Left kidney (tissue), 2 donors: ENCODE data around the gene RTBDN. TPM values are rescaled to one million over a fixed set of nuclear protein-coding genes. Genes with fewer than 3 reads are reported as not detected.
"Not testable (repeated sequence)": the region's sequence is repeated elsewhere in the genome, so short reads cannot be mapped to it uniquely, and the experiment has no call there.

Source experiments
- DNase-seq: peaks from one replicate; pipeline ENCODE4 v3.0.0-alpha.2; 2013
- polyA plus RNA-seq: library from polyadenylated mRNA; unstranded; fragments of 120-200 nt; gene quantifications from one replicate; pipeline ENCODE4 v1.2.1, GENCODE V29; 2013; ENCODE audit not compliant: insufficient read length

Gene RTBDN
- polyA plus RNA-seq, 1 donor = 0.07 TPM

DNA sequence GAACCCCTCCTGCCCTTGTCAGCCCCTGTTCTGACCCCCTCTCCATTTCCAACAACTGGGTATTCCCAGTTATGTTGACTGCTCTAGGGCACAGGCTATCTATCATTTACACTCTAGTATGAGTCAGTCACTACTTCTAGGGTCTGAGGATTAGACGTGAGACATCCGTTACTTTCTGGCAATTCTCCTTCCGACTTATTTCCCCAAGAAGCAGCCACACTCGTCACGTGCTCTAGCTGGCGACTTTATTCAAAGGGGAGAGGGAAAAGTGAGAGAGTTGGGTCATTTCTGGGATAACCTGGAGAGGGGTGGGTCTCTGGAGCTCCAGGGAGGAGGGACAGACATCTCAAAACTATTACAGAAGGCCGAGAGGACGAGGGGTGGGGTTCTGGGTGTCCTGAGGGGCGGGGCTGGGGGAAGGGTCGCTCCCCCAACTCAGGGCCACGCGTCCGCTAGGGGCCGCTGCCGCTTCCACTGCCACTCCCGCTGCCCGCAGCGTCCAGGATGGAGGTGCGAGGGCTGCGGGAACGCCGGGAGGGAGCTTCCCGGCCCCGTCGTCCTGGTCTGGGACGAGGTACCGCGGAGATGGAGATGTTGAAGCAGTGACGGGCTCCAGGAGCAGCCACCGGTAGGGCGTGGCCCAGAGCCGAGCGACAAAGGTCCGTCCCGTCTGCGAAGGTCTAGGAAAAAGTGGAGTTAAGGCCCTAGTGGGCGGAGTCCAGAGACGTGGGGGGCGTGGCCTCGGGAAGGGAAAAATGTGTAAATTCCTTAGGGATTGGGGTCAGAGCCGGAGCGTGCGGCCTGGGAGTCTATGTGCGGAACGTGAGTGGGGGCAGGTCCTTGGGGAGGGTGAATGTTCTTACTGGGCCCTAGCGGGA lies 8.9 kb downstream of the RTBDN start:
- no peak for DNase-seq

DNA sequence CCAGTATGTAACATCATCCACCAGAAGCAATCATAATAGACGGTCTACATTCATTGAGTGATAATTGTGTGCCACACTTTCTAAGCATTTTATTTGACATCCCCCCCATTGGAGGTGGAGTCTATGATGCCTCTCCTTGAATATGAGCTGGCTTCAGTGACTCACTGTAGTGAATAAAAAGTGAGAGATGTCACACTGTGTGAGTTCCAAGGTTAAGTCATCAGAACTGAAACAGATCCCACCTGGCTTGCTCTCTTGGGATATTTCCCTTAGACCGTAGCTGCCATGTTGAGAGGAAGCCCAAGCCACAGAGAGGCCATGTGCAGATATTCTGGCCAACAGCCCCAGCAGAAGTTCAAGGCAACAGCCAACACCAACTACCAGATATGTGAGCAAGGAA lies 12.6 kb downstream of the RTBDN start:
- no peak for DNase-seq

DNA sequence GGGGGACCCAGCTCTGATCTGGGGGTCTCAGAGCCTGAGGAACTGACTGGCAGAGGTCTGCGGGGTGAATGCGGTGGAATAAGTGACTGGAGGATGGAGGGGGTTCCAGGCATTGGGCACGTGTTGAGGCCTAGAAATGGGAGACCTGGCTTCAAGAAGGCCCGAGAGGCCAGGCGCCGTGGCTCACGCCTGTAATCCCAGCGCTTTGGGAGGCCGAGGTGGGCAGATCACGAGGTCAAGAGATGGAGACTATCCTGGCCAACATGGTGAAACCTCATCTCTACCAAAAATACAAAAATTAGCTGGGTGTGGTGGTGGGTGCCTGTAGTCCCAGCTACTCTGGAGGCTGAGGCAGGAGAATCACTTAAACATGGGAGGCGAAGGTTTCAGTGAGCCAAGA lies 16.6 kb downstream of the RTBDN start:
- not testable (repeated sequence) for DNase-seq

DNA sequence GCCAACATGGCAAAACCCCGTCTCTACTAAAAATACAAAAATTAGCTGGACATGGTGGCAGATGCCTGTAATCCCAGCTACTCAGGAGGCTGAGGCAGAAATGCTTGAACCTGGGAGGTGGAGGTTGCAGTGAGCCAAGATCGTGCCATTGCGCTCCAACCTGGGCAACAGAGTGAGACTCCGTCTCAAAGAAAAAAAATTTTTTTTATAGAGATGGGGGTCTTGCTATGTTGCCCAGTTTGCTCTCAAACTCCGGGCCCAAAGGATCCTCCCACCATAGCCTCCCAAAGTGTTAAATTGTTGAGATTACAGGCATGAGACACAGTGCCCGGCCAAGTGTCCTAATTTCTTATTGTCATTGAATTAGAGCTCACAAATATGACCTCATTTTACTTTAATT lies 17.2 kb downstream of the RTBDN start:
- DNase-seq = not testable (repeated sequence)

DNA sequence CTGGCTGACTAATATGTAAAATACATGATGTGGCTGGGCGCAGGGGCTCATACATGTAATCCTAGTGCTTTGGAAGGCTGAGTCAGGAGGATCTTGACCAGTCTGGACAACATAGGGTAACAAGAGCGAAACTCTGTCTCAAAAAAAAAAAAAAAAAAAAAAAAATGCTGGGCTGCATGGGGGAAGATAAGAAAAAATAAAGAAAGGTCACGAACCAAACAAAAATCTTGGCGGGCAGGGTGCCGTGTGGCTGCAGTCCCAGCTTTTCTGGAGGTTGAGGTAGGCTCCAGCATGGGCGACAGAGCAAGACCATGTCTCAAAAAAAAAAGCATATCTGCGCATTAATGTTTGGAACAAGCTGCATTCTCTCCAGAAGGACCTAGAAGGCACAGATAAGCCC lies 19.3 kb downstream of the RTBDN start:
- DNase-seq = no peak

DNA sequence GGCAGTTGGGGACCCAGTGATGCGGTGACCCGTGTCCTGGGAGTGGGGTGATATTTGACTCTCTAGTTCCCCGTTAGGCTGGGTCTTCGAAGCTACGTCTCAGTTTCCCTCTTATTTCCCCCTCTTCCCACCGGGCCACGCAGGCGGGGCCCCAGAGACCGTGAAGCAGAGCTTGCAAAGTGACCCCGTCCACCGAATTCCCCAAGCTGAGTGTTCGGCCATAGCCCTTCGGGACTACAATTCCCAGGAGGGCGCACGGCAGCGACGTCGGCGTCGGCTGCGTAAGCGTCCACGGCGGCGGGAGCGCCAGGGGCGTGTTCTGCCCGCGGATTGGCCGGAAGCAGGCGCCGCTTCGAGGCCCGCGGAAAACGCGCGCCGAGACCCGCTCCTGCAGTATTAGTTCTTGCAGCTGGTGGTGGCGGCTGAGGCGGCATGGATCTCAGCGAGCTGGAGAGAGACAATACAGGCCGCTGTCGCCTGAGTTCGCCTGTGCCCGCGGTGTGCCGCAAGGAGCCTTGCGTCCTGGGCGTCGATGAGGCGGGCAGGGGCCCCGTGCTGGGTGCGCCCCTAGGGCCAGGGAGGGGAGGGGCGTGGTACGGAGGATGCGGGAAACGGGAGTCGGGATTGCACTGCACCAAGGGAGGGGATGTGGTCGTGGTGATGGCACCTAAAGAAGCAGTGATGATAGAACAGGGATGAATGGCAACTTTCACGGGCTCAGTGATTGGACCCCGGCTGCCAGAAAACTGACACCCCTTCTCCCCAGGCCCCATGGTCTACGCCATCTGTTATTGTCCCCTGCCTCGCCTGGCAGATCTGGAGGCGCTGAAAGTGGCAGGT lies 27.9 kb downstream of the RTBDN start, which contains the start of gene RNASEH2A:
TSS of gene RNASEH2A (plus strand) at position 343 of the 840 bp plus-strand sequence. CDS start at position 433, 90 bp downstream.
- DNase-seq = peak; percentile 89

DNA sequence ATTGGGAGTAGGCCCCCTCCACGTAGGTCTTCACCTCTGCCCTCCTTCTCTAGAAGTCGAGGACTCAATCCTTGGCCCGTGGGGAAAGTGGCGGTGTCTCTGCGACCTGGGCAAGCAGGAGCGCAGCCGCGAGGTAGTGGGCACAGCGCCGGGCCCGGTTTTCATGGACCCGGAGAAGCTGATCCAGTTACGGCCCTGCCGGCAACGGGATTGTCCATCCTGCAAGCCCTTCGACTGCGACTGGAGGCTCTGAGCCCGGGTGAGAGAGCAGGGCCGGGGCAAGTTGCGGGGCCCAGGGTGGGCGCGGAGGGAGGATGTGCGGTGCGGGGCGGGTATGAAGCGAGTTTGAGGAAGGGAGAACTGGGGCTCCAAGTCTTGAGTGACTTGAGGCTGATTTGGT lies 30.3 kb downstream of the RTBDN start:
- DNase-seq = no peak

DNA sequence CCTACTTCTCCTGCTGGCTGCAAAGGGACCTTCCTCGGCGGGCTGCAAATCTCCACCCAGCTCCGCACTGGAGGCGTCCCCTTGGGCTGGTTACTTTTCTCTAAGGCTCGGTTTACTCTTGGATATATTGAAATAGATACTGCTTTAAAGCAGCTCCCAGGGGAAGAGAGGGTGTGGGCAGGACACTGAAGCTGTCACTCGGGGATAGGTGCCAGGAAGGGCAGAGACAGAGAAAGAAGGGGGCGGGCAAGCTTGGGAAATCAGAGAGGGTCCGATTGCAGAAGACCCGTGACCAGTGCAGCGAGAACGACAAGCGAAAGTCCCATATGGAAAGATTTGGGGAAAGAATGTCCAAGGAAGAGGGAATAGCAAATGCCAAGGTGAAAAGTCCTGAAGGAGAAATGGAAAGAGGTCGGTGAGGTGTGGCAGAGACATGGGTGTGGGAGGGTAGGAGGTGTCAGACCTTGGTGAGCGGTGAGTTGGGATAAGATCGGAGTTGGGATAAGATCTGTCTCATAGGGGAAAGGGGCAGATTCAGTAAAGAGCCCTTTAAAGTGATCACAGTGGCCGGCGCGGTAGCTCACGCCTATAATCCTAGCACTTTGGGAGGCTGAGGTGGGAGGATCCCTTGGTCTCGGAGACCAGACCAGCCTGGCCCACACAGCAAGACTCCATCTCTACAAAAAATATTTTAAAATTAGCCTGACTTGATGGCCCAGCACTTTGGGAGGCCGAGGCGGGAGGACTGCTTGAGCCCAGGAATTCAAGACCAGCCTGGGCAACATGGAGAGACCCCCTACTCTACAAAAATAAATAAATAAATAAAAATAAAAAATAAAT lies 31.9 kb downstream of the RTBDN start:
- DNase-seq = no peak

DNA sequence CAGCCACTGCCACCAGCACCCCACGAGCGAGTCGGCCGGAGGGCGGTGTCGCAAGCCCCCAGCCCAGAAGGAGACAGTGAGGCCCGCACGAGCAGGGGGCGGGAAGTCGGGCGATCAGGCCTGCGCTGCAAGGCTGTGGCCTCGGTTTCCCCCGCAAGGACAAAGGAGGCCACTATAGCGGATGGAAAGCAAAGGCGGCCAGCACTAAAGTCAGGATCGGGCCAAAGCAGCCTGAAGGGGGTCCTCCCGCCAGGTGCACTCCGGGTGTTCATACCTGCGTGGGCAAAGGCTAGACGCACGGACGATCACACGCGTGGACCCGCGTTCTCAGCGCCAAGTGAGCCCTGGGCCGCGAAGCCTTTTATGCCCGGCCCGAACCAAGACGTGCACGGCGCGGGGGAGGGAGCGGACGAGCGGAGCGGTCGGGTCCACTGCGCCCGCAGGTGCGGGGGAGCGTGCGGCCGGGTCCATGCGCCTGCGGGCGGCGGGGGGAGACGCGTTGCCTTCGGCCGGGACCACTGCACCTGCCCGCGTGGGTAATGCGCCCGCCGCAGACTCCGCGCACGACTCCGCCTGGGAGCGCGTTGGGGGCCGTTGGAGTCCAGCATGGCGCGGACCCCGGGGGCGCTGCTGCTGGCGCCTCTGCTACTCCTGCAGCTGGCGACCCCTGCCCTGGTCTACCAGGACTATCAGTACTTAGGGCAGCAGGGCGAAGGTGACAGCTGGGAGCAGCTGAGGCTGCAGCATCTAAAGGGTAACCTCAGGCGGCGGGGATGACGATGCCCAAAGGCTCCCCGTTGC lies 32.7 kb downstream of the RTBDN start, which contains the start of the genes PRDX2 and THSD8:
TSS of gene PRDX2 (minus strand) at position 335 of the 801 bp plus-strand sequence. CDS start 539 bp downstream, outside the sequence.
TSS of gene THSD8 (plus strand) at position 604 of the 801 bp plus-strand sequence. CDS start at position 607, 3 bp downstream.
- peak; percentile 81 for DNase-seq

DNA sequence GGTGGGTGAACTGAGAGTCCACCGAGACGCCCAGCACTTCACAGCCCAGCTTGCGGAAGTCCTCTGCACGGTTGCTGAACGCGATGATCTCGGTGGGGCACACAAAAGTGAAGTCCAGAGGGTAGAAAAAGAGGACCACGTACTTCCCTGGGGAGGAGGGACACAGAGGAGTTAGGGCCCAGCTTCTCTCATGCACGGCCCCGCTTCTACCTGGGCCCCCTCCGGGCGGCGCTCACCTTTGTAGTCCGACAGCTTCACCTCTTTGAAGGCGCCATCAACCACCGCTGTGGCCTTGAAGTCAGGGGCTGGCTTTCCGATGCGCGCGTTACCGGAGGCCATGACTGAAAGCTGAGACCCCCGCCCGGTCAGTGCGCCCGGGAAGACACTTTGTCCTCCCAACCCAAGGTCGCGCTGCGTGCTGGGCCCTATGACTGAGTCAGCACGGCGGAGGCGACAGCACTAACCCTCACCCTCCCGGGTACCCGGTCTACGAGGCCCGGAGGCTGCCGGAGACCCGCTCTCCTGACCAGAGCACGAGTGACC lies 33.4 kb downstream of the RTBDN start:
- DNase-seq = no peak

DNA sequence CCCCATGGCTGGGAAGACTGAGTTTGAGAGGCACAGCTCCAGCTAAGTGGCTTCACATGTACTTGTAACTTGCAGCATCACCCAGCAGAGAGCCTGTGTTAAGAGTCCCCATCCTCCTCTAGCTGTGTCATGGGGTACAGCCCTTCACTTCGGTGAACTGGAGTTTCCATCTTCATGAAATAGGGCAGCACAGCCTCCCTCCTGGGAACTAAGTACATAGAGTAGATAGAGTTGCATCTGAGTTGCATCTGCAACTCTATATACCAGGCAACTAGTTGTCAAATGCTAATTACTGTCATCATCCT lies 34.0 kb downstream of the RTBDN start:
- no peak for DNase-seq

DNA sequence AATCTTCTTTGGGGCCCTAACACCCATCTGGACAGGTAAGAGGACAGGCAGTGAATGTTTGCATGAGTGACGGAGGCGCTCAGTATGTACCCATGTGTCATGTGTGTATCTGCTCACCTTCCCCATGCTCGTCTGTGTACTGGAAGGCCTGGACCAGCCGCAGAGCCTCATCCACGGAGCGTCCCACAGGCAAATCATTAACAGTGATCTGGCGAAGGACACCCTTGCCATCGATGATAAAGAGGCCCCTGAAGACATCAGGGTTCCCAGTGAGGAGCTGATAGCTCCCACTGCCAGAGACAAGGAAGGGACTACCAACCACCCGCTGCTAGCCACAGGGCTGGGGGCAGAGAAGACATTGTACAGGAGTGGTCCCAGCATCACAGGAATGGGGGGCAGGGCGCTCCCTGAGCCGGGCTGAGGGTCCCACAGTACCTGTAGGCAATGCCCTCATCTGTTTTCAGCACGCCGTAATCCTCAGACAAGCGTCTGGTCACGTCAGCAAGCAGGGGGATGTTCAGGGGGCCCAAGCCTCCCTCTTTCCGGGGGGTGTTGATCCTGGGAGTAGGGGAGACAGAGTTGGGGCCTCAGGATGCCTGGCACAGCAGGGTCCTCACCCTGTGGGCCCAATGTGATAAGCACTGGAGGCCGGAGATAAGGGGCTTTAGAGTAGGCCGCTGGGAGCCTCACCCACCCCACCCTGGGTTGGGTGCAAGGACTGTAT lies 34.5 kb downstream of the RTBDN start:
- DNase-seq = no peak

DNA sequence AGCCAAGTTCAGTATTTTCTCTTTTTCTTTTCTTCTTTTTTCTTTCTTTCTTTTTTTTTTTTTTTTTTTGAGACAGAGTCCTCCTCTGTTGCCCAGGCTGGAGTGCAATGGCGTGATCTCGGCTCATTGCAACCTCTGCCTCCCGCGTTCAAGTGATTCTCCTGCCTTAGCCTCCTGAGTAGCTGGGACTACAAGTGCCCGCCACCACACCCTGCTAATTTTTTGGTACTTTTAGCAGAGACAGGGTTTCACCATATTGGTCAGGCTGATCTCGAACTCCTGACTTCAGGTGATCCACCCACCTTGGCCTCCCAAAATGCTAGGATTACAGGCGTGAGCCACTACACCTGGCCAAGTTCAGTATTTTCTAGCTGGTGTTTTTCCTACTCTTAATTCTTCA lies 36.8 kb downstream of the RTBDN start:
- DNase-seq = not testable (repeated sequence)

DNA sequence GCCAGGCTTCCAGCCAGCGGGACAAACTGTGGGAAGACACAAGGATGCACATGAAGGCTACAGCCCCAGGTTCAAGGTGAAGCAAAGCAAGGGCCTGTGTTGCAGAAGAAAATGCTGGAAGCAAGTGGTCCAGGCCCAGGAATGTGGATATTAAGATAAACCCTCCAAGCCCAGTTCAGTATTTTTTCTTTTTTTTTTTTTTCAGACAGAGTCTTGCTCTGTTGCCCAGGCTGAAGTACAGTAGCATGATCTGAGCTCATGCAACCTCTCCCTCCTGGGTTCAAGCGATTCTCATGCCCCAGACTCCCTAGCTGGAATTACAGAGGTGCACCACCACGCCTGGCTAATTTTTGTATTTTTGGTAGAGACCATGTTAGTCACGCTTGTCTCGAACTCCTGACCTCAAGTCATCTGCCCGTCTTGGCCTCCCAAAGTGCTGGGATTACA lies 37.2 kb downstream of the RTBDN start:
- no peak for DNase-seq

DNA sequence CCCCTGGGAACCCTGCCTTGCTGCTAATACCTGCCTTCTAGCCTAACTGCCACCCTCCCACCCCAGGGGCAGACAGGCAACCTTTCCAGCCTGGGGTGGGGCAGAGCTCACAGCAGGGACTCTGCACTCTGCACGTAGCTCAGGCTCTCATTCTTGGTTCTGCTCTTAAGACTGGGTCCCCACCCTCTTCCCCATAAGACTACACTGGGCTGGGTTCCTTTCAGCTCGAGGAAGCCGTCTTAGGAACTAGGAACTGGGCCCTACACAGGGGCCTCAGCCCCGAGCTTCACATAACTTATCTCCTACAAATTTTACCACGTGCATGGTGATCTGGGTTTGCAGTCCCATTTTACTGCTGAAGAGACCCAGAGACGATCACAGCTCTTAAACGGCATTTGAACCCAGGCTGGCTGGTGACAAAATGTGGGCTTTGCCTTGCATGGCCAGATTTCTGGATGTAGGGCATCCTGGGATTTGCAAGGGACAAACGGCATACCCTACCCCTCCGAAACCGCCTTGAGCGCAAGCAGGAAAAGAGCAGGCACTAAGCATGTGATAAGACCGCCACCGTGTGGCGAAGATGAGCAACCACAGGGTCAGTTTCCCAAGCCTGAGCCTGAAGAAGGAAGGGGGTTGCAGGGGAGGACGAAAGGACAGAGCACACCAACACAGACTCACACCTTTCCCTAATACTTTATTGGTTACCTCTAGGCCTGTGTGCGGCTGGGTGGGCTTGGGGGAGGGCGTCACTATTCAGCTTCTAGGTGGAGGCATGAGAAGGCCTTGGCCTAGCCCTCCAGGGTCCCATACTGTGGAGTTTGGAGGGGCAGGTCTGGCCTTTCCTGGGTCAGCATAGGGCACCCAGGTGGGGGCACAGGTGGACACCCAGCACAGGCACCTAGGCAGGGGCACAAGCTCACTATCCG lies 38.0 kb downstream of the RTBDN start:
- DNase-seq = no peak

DNA sequence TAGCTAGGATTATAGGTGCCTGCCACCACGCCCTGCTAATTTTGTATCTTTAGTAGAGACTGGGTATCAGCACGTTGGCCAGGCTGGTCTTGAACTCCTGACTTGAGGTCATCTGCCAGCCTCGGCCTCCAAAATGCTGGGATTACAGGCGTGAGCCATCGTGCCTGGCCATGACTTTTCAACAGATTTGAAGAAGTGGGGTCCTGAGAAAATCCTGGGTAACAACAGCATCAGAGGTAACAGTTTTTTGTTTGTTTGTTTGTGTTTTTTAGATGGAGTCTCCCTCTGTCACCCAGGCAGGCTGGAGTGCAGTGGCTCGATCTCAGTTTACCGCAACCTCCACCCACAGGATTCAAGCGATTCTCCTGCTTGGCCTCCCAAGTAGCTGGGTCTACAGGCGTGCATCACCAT lies 39.4 kb downstream of the RTBDN start:
- DNase-seq = no peak

DNA sequence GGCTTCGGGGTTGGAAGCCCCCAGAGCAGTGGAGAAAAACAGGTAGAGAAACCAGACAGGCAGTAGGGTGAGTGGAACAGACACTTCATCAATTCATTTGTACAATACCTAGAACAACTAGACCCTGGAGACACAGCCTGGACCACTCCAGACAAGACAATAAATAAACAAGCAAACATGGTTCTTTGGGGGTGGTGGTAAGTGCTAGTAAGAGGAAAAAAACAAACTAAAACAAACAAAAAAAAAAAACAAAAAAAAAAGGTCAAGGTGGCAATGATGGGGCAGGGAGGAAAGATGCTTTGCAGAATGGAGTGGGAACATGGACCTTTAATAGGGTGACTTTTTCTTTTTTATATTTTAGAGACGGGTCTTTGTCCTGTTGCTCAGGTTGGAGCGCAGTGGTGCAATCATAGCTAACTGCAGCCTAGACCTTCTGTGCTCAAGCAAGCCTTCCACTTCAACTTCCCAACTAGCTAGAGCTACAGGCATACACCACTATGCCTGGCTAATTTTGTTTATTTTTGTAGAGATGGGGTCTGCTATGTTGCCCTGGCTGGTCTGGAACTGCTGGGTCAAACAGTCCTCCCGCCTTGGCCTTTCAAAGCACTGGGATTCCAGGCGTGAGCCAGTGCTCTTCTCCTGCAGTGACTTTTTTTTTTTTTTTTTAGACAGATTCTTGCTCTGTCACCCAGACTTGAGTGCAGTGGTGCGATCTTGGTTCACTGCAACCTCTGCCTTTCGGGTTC lies 40.0 kb downstream of the RTBDN start:
- no peak for DNase-seq
